ENCODE results near the gene ACSF3. TPM values are rescaled to one million over a fixed set of nuclear protein-coding genes. Genes with fewer than 3 reads are reported as not detected.
"Not testable (repeated sequence)": the region's sequence is repeated elsewhere in the genome, so short reads cannot be mapped to it uniquely, and the experiment has no call there.

The ACSF3 gene
- total RNA-seq, 2 experiments from 2014 or later = 44.7 to 49.5 TPM

DNA sequence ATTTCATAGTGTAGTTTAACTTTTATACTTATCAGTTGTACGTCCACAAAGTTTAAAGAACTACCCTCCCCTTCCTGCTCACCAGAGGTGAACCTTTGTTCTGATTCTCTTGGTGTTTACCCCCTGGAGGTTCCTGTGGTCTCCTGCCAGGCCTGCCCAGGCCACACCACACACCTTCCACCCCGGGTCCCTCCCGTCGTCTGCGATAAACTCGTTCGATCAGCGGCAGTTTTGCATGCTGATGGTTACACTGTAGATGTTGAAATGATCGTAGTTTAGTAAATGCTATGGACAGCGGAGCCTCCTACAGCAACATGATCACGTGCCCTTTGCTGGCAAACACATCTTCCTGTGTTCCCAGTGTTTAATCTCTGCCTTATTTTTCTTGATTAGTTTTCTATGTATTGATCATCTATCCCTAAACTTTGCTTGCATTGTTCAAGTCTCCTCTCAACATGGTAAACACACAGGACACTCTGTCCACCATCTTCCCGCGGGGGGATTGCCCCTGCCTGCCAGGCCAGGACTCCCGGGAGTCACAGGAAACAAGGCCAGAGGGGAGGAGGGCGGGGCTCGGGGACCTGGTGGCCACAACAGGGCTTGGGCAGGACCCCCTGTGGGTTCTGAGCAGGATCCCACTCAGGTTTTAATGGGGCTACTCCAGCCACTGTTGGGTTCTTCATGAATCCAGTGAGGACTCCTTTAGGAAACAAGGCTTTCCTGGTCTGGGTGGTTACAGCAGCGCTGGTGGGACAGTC, 2.8 kb upstream of the ACSF3 start:
- Histone ChIP-seq H3K9me3 (ENCODE audit: control insufficient read depth in 1 of 2, insufficient read depth in 1 of 2, low read length in 2 of 2) (no peaks in the 10 kb centered on the region), H3K36me3 (ENCODE audit: insufficient read depth, low read length) (no peaks in the 10 kb centered on the region), H3K4me3 (ENCODE audit: low read length) (no peak overlapping the region), H3K4me1 (ENCODE audit: insufficient read depth, low read length) (peaks cover 24% of the 10 kb centered on the region), H3K27me3 (ENCODE audit: control insufficient read depth in 1 of 2, insufficient read depth in 2 of 2, low read length in 2 of 2) (peaks cover 9 to 16% of the 10 kb centered on the region in 2 experiments), H3K27ac (ENCODE audit: low read depth in 1 of 2, low read length in 2 of 2) (no peak overlapping the region)
- Mint-ChIP-seq H3K4me3 (peak overlapping the region; percentile 62), H3K27ac (peak overlapping the region; percentile 12), H3K9me3 (no peaks in the 10 kb centered on the region), H3K36me3 (ENCODE audit: low read depth) (peaks cover 7% of the 10 kb centered on the region), H3K27me3 (peaks cover 13% of the 10 kb centered on the region), H3K4me1 (ENCODE audit: low read depth) (peaks cover 19% of the 10 kb centered on the region)
- ChIA-PET CTCF (no interaction called here), POLR2A (no interaction called here)
- ATAC-seq (ENCODE audit: poor library complexity) (no peak), DNase-seq (no peak)
- intact Hi-C loops (cut with DNase I, micrococcal nuclease) = no loop called here
- TF ChIP-seq, protein P1, sequence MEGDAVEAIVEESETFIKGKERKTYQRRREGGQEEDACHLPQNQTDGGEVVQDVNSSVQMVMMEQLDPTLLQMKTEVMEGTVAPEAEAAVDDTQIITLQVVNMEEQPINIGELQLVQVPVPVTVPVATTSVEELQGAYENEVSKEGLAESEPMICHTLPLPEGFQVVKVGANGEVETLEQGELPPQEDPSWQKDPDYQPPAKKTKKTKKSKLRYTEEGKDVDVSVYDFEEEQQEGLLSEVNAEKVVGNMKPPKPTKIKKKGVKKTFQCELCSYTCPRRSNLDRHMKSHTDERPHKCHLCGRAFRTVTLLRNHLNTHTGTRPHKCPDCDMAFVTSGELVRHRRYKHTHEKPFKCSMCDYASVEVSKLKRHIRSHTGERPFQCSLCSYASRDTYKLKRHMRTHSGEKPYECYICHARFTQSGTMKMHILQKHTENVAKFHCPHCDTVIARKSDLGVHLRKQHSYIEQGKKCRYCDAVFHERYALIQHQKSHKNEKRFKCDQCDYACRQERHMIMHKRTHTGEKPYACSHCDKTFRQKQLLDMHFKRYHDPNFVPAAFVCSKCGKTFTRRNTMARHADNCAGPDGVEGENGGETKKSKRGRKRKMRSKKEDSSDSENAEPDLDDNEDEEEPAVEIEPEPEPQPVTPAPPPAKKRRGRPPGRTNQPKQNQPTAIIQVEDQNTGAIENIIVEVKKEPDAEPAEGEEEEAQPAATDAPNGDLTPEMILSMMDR (IDR thresholded peaks at IDR 0.05) = no peak

DNA sequence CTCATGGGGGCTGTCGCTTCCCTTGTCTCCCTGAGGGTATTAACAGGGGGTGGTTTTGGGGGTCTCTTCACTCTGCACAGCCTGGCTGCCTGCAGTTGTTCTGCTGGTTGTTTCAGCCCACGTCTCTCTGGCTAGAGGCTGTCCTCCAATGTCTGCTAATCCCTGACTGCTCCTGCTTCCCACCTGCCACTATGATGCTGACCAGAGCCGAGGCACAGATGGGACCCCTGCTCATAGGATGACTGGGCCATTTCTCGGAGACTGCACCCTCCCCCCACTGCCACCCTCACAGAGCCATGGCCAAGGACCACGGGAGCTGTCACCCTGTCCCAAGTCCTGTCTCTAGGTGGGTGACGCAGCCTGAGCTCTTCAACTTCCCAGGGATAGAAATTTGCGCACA, 1.6 kb upstream of the ACSF3 start:
- H3K4me1 ChIP-seq (ENCODE audit: insufficient read depth, low read length) = peaks cover 36% of the 10 kb centered on the region
- no peaks in the 10 kb centered on the region for H3K9me3 ChIP-seq (ENCODE audit: control insufficient read depth in 1 of 2, insufficient read depth in 1 of 2, low read length in 2 of 2)
- Mint-ChIP-seq H3K4me3 (peak overlapping the region; percentile 72), H3K36me3 (ENCODE audit: low read depth) (peaks cover 11% of the 10 kb centered on the region), H3K4me1 (ENCODE audit: low read depth) (peaks cover 30% of the 10 kb centered on the region), H3K27ac (peak overlapping the region; percentile 99), H3K27me3 (peaks cover 13% of the 10 kb centered on the region), H3K9me3 (no peaks in the 10 kb centered on the region)
- ChIA-PET CTCF (no interaction called here), POLR2A (interaction anchor here (3.0 kb wide), 1 partner anchor 23 kb away, joined by 45 read pairs; no protein-coding TSS in a partner anchor)
- no peaks in the 10 kb centered on the region for H3K36me3 ChIP-seq (ENCODE audit: insufficient read depth, low read length)
- TF ChIP-seq, protein P1 (IDR thresholded peaks at IDR 0.05) = no peak
- DNase-seq = no peak
- intact Hi-C loops (cut with DNase I, micrococcal nuclease) = loop anchor here in 1 of 2 experiments (2.0 kb wide), 1 partner anchor 31 kb away; no protein-coding TSS in a partner anchor
- no peak overlapping the region for H3K27ac ChIP-seq (ENCODE audit: low read depth in 1 of 2, low read length in 2 of 2)
- no peak overlapping the region for H3K4me3 ChIP-seq (ENCODE audit: low read length)
- ATAC-seq (ENCODE audit: poor library complexity) = no peak
- H3K27me3 ChIP-seq (ENCODE audit: control insufficient read depth in 1 of 2, insufficient read depth in 2 of 2, low read length in 2 of 2) = peaks cover 9 to 16% of the 10 kb centered on the region in 2 experiments

DNA sequence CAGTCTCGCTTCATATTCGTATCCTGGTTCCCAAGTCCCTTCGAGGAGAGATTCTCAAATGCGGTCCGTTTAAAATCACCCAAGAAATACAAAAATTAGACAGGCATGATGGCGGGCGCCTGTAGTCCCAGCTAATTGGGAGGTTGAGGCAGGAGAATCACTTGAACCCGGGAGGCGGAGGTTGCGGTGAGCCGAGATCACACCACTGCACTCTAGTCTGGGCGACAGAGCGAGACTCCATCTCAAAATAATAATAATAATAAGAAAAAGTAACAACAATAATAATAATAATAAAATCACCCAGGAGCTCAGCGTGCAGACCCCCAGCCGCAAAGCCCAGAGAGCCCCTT, 425 bp upstream of the ACSF3 start:
- ATAC-seq (ENCODE audit: poor library complexity); DNase-seq; H3K36me3 ChIP-seq (ENCODE audit: insufficient read depth, low read length); H3K9me3 Mint-ChIP-seq; H3K9me3 ChIP-seq (ENCODE audit: control insufficient read depth in 1 of 2, insufficient read depth in 1 of 2, low read length in 2 of 2); H3K27ac ChIP-seq (ENCODE audit: low read depth in 1 of 2, low read length in 2 of 2): not testable (repeated sequence)
- H3K27me3 Mint-ChIP-seq = peaks cover 13% of the 10 kb centered on the region
- peak overlapping the region; percentile 76 for H3K4me3 Mint-ChIP-seq
- ChIA-PET CTCF (interaction anchor here (1.2 to 1.5 kb wide), 2 partner anchors 22 to 29 kb away, joined by 4 read pairs; no protein-coding TSS in a partner anchor), POLR2A (interaction anchor here (0.8 to 3.0 kb wide), 7 partner anchors 9 to 236 kb away, joined by 3 to 45 read pairs (median 6); partner anchors contain the start of genes CDH15, GALNS and TRAPPC2L)
- peaks cover 43% of the 10 kb centered on the region for H3K4me1 Mint-ChIP-seq (ENCODE audit: low read depth)
- intact Hi-C loops (cut with DNase I, micrococcal nuclease) = loop anchor here in 1 of 2 experiments (2.0 kb wide), 1 partner anchor 30 kb away; no protein-coding TSS in a partner anchor
- peaks cover 9 to 16% of the 10 kb centered on the region in 2 experiments for H3K27me3 ChIP-seq (ENCODE audit: control insufficient read depth in 1 of 2, insufficient read depth in 2 of 2, low read length in 2 of 2)
- peaks cover 19% of the 10 kb centered on the region for H3K36me3 Mint-ChIP-seq (ENCODE audit: low read depth)
- peak overlapping the region; percentile 52 for H3K4me3 ChIP-seq (ENCODE audit: low read length)
- peaks cover 47% of the 10 kb centered on the region for H3K4me1 ChIP-seq (ENCODE audit: insufficient read depth, low read length)
- H3K27ac Mint-ChIP-seq = peak overlapping the region; percentile 99

Data from CD4-positive, alpha-beta T cell (primary cell).